Gastrocnemius medialis (tissue), 4 donors: ENCODE measurements around the gene MYL6B. TPM values are rescaled to one million over a fixed set of nuclear protein-coding genes. Genes with fewer than 3 reads are reported as not detected.
A peak's percentile ranks its signal among the peaks of the same experiment; 100 is the strongest.

Experiments
- ATAC-seq, 2 donors: fragments of 150-250 bp; one replicate each; pipeline ENCODE4 v1.9.1; 2016
- DNase-seq, 2 donors: peaks; one replicate each; pipeline ENCODE4 v3.0.0-alpha.2; 2019
- H3K27ac ChIP-seq, 4 donors: fragments of 200-600 bp; sonication (generic); 1 replicate in 1 of 4; 2 replicates in 3 of 4; pipeline ENCODE4 v1.5.1; 2016 to 2018; ENCODE audit warnings: mild to moderate bottlenecking in 2 of 4, moderate library complexity in 1 of 4
- H3K27me3 ChIP-seq, 3 donors: fragments of 200-600 bp; sonication (generic) in 2 of 3; 1 replicate in 1 of 3; 2 replicates in 2 of 3; pipeline versions ENCODE4 v1.5.1 to v1.6.0; 2016 to 2019; ENCODE audit warnings: mild to moderate bottlenecking in 1 of 3, moderate library complexity in 1 of 3
- H3K36me3 ChIP-seq, 2 donors: fragments of 200-600 bp; sonication (generic) in 1 of 2; one replicate each; pipeline ENCODE4 v1.5.1; 2017 to 2018
- H3K4me1 ChIP-seq, 2 donors: fragments of 200-600 bp; sonication (generic) in 1 of 2; one replicate each; pipeline ENCODE4 v1.5.1; 2016 to 2017; ENCODE audit warnings: mild to moderate bottlenecking in 2 of 2
- H3K4me3 ChIP-seq, 4 donors: fragments of 200-600 bp; sonication (generic) in 3 of 4; 1 replicate in 1 of 4; 2 replicates in 3 of 4; pipeline ENCODE4 v1.5.1; 2016 to 2019; ENCODE audit warnings: mild to moderate bottlenecking in 2 of 4
- H3K9me3 ChIP-seq, 3 donors: fragments of 200-600 bp; sonication (generic) in 2 of 3; 1 replicate in 1 of 3; 2 replicates in 2 of 3; pipeline ENCODE4 v1.5.1; 2016 to 2019
- POLR2A ChIP-seq, 2 donors: fragments of 450-650 bp; IDR thresholded peaks; one replicate each; pipeline ENCODE4 v1.6.1; 2017; ENCODE audit warnings: antibody characterized with exemption in 2 of 2, mild to moderate bottlenecking in 2 of 2, moderate library complexity in 2 of 2
- in situ Hi-C, 4 donors: fragments of 200-750 bp; cut with MboI; loops; one replicate each; pipeline versions ENCODE4 v1.15.0 to v1.8.0; 2017; ENCODE audit warnings: low sequenced_read_pairs in 4 of 4
- intact Hi-C: fragments of 100-400 bp; cut with DNase I; formaldehyde crosslinking; loops from one replicate; pipeline ENCODE4 v1.15.1; 2023; ENCODE audit warnings: low total_unique reads
- total RNA-seq, 4 donors: library from RNA; depleted of rRNA; stranded (reverse); fragments of >200 nt; gene quantifications; one replicate each; pipeline versions ENCODE4 v1.1.0 to v1.2.3, GENCODE V29; 2016
- TF ChIP-seq, protein P1 (sequence below), 5 experiments: fragments of 450-650 bp in 3 of 5; fragments of 200-600 bp in 2 of 5; sonication (generic) in 2 of 5; IDR thresholded peaks in 4 of 5; conservative IDR thresholded peaks in 1 of 5; 1 replicate in 4 of 5; 2 replicates in 1 of 5; pipeline ENCODE4 v1.5.1; 2016 to 2019; ENCODE audit warnings: antibody characterized with exemption in 5 of 5, mild to moderate bottlenecking in 3 of 5, moderate library complexity in 3 of 5

MYL6B gene
- total RNA-seq, 4 donors from 2014 or later, result 159 to 334 (median 198) TPM

- peaks cover 55 to 63% of the 10 kb centered on the region in 2 donors for H3K4me1 ChIP-seq
- ATAC-seq (no peak), DNase-seq (peak in 1 of 2 donors; percentile 29)
- H3K27ac ChIP-seq, result peak overlapping the region; percentile 93 to 99 (median 98)
- H3K4me3 ChIP-seq, result peak overlapping the region in 1 of 4 donors; percentile 88
- intact Hi-C loops, result no loop called here
- no peaks in the 10 kb centered on the region for H3K27me3 ChIP-seq
- TF ChIP-seq, protein P1, sequence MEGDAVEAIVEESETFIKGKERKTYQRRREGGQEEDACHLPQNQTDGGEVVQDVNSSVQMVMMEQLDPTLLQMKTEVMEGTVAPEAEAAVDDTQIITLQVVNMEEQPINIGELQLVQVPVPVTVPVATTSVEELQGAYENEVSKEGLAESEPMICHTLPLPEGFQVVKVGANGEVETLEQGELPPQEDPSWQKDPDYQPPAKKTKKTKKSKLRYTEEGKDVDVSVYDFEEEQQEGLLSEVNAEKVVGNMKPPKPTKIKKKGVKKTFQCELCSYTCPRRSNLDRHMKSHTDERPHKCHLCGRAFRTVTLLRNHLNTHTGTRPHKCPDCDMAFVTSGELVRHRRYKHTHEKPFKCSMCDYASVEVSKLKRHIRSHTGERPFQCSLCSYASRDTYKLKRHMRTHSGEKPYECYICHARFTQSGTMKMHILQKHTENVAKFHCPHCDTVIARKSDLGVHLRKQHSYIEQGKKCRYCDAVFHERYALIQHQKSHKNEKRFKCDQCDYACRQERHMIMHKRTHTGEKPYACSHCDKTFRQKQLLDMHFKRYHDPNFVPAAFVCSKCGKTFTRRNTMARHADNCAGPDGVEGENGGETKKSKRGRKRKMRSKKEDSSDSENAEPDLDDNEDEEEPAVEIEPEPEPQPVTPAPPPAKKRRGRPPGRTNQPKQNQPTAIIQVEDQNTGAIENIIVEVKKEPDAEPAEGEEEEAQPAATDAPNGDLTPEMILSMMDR (IDR thresholded peaks at IDR 0.05 in 4 of 5, conservative IDR thresholded peaks at IDR 0.05 in 1 of 5), result no peak
- no peak for TF ChIP-seq POLR2A (IDR thresholded peaks at IDR 0.05)
- in situ Hi-C loops, result loop anchor here in 2 of 4 donors (10.0 kb wide), 1 partner anchor 64 kb away; the partner anchor contains the start of gene SMARCC2 (in 2 of the 2)
- H3K9me3 ChIP-seq, result no peaks in the 10 kb centered on the region
- peaks cover 0 to 14% of the 10 kb centered on the region in 2 donors for H3K36me3 ChIP-seq
These were observed 32.1 kb upstream of the MYL6B start for GRCh38 chr12:56120158-56120846.

DNA sequence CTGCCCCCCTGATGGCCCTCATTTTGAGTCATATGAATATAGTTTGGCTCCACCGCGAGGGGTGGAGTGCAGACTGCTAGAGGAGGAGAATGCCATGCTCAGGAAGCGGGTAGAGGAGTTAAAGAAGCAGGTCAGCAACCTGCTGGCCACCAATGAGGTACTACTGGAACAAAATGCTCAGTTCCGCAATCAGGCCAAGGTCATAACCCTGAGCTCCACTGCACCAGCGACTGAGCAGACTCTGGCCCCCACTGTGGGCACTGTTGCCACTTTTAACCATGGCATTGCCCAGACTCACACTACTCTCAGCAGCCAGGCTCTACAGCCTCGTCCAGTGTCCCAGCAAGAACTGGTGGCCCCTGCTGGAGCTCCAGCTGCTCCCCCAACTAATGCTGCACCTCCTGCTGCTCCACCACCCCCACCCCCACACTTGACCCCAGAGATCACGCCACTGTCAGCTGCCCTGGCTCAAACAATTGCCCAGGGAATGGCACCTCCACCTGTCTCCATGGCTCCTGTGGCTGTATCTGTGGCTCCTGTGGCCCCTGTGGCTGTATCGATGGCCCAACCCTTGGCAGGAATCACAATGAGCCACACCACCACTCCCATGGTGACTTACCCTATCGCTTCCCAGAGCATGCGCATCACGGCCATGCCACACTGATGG, 31.1 kb upstream of the MYL6B start:
- intact Hi-C loops, result no loop called here
- H3K27ac ChIP-seq, result peak overlapping the region; percentile 93 to 99 (median 98)
- H3K4me3 ChIP-seq, result no peak overlapping the region

GRCh38 chr12:56122637-56123036, 29.8 kb upstream of the MYL6B start:
- in situ Hi-C loops, result loop anchor here in 2 of 4 donors (10.0 kb wide), 1 partner anchor 62 kb away; the partner anchor contains the start of gene SMARCC2 (in 2 of the 2)
- Histone ChIP-seq H3K9me3 (no peaks in the 10 kb centered on the region), H3K27me3 (no peaks in the 10 kb centered on the region), H3K36me3 (peaks cover 0 to 14% of the 10 kb centered on the region in 2 donors), H3K4me1 (peaks cover 76 to 84% of the 10 kb centered on the region in 2 donors), H3K27ac (peak overlapping the region; percentile 93 to 99 (median 98)), H3K4me3 (no peak overlapping the region)
- ATAC-seq, result no peak
- intact Hi-C loops, result no loop called here
- no peak for DNase-seq
- TF ChIP-seq, protein P1 (IDR thresholded peaks at IDR 0.05 in 4 of 5, conservative IDR thresholded peaks at IDR 0.05 in 1 of 5), result no peak
- no peak for TF ChIP-seq POLR2A (IDR thresholded peaks at IDR 0.05)

More for the DNA sequence above, 31.1 kb upstream of the MYL6B start:
- DNase-seq (peak in 1 of 2 donors; percentile 49), ATAC-seq (no peak)
- no peaks in the 10 kb centered on the region for H3K27me3 ChIP-seq
- TF ChIP-seq, protein P1 (IDR thresholded peaks at IDR 0.05 in 4 of 5, conservative IDR thresholded peaks at IDR 0.05 in 1 of 5), result no peak
- no peak for TF ChIP-seq POLR2A (IDR thresholded peaks at IDR 0.05)
- in situ Hi-C loops, result loop anchor here in 2 of 4 donors (10.0 kb wide), 1 partner anchor 63 kb away; the partner anchor contains the start of gene SMARCC2 (in 2 of the 2)
- H3K36me3 ChIP-seq, result peaks cover 0 to 14% of the 10 kb centered on the region in 2 donors
- H3K4me1 ChIP-seq, result peaks cover 64 to 71% of the 10 kb centered on the region in 2 donors
- no peaks in the 10 kb centered on the region for H3K9me3 ChIP-seq

DNA sequence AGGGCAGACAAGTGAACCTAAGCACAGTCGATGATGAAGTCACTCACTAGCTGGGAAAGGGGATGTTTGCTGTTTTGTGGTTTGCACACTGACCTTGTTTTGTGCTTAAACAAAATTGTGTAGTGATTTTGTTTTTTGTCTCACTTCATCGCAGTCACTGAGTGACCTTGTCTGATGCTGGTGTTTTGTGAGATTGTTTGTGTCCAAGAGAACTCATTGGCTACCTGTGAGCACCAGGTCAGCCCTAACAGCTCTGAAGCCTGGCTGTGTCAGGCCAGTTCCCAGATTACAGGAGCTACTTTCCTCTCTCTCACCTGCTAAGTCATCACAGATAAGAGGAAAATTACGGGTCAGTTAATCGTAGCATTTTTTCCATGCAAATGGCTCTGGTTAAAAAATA, 28.3 kb upstream of the MYL6B start:
- intact Hi-C loops, result no loop called here
- peaks cover 70 to 78% of the 10 kb centered on the region in 2 donors for H3K4me1 ChIP-seq
- in situ Hi-C loops, result loop anchor here in 2 of 4 donors (10.0 kb wide), 1 partner anchor 61 kb away; the partner anchor contains the start of gene SMARCC2 (in 2 of the 2)

More for the DNA sequence above, 28.3 kb upstream of the MYL6B start:
- Histone ChIP-seq H3K36me3 (peaks cover 0 to 14% of the 10 kb centered on the region in 2 donors), H3K27me3 (no peaks in the 10 kb centered on the region), H3K27ac (peak overlapping the region; percentile 93 to 99 (median 98)), H3K4me3 (no peak overlapping the region), H3K9me3 (no peaks in the 10 kb centered on the region)
- ATAC-seq, result no peak
- TF ChIP-seq, protein P1 (IDR thresholded peaks at IDR 0.05 in 4 of 5, conservative IDR thresholded peaks at IDR 0.05 in 1 of 5), result no peak
- no peak for TF ChIP-seq POLR2A (IDR thresholded peaks at IDR 0.05)
- DNase-seq, result no peak
